H1 (cell line): ENCODE measurements around the gene RPS6KA5. TPM values are rescaled to one million over a fixed set of nuclear protein-coding genes. Genes with fewer than 3 reads are reported as not detected.

ENCODE experiments used
- BCL11A ChIP-seq, 2 experiments: IDR thresholded peaks; one replicate each; pipeline ENCODE4 v1.6.1; 2011; ENCODE audit warnings: low read depth in 2 of 2, low read length in 2 of 2, mild to moderate bottlenecking in 2 of 2
- CREB1 ChIP-seq: IDR thresholded peaks from 2 replicates; pipeline ENCODE4 v1.6.1; 2012; ENCODE audit warnings: inconsistent platforms
- CTCF ChIP-seq, 3 experiments: IDR thresholded peaks; 1 replicate in 2 of 3; 2 replicates in 1 of 3; pipeline versions ENCODE4 v1.5.1 to v1.6.1; 2011; ENCODE audit warnings: low read length in 3 of 3, mild to moderate bottlenecking in 3 of 3, inconsistent platforms in 2 of 3, low read depth in 1 of 3, moderate library complexity in 1 of 3; ENCODE audit not compliant: insufficient read depth in 1 of 3; ENCODE audit errors: control extremely low read depth in 1 of 3
- EP300 ChIP-seq, 2 experiments: IDR thresholded peaks; 1 replicate in 1 of 2; 2 replicates in 1 of 2; pipeline ENCODE4 v1.6.1; 2011 to 2012; ENCODE audit warnings: low read depth in 2 of 2, low read length in 2 of 2, mild to moderate bottlenecking in 2 of 2, borderline replicate concordance in 1 of 2, inconsistent platforms in 1 of 2, moderate library complexity in 1 of 2
- JUN ChIP-seq: IDR thresholded peaks from 2 replicates; pipeline ENCODE4 v1.6.1; 2011; ENCODE audit warnings: low read depth, mild to moderate bottlenecking, improper control_type of control experiment, low read length
- RAD21 ChIP-seq, 2 experiments: IDR thresholded peaks in 1 of 2; conservative IDR thresholded peaks in 1 of 2; 2 replicates each; pipeline ENCODE4 v1.6.1; 2011; ENCODE audit warnings: low read depth in 2 of 2, low read length in 2 of 2, improper control_type of control experiment in 1 of 2, inconsistent platforms in 1 of 2, mild to moderate bottlenecking in 1 of 2, moderate library complexity in 1 of 2
- RBBP5 ChIP-seq: IDR thresholded peaks from 2 replicates; pipeline ENCODE4 v1.7.1; 2012; ENCODE audit warnings: low read depth, mild to moderate bottlenecking, inconsistent platforms, low read length, moderate library complexity, borderline replicate concordance
- RFX5 ChIP-seq: IDR thresholded peaks from 2 replicates; pipeline ENCODE4 v1.6.1; 2011; ENCODE audit warnings: low read depth, low read length, improper control_type of control experiment, borderline replicate concordance
- RXRA ChIP-seq: IDR thresholded peaks from 2 replicates; pipeline ENCODE4 v1.6.1; 2011; ENCODE audit warnings: low read depth, mild to moderate bottlenecking, low read length, moderate library complexity; ENCODE audit not compliant: insufficient read depth
- SP2 ChIP-seq: IDR thresholded peaks from 2 replicates; pipeline ENCODE4 v1.6.1; 2012; ENCODE audit warnings: mild to moderate bottlenecking, low read length, inconsistent platforms
- SP4 ChIP-seq: IDR thresholded peaks from 2 replicates; pipeline ENCODE4 v1.6.1; 2012; ENCODE audit warnings: low read length, inconsistent platforms
- TBP ChIP-seq: IDR thresholded peaks from 2 replicates; pipeline ENCODE4 v1.6.1; 2011; ENCODE audit warnings: low read depth, low read length, improper control_type of control experiment
- polyA plus RNA-seq, 7 experiments: library from polyadenylated mRNA; depleted of rRNA in 3 of 7; stranded (reverse) in 5 of 7; unstranded in 2 of 7; fragments of >200 nt in 5 of 7; fragments of 200-250 nt in 2 of 7; gene quantifications; 1 replicate in 5 of 7; 2 replicates in 1 of 7; 4 replicates in 1 of 7; pipeline versions ENCODE4 v1.2.1 to v1.2.3, GENCODE V29; 2011 to 2013; ENCODE audit warnings: missing spikeins in 2 of 7, mixed read lengths in 2 of 7
- total RNA-seq: library from RNA; stranded (reverse); fragmentation: NEBNext Ultra II Directional; extraction: Animal tissue kit (Norgen Biotek cat#: 25700); gene quantifications from 2 replicates; pipeline ENCODE4 v1.2.1, GENCODE V29; 2021

Gene RPS6KA5
- total and polyA plus RNA-seq, 2 of the 8 experiments (the other 6 are each of a cell fraction or from before 2014, with no cell fraction given) = 0.85 to 3.1 TPM

GRCh38 chr14:91060351-91061055 is at the start of gene RPS6KA5 (continued):
- no peak for TF ChIP-seq CTCF (IDR thresholded peaks at IDR 0.05; ENCODE audit: control extremely low read depth in 1 of 3, insufficient read depth in 1 of 3, low read depth in 1 of 3, low read length in 3 of 3)
- no peak for TF ChIP-seq BCL11A (IDR thresholded peaks at IDR 0.05; ENCODE audit: low read depth in 2 of 2, low read length in 2 of 2)
- no peak for TF ChIP-seq JUN
- TF ChIP-seq SP2 = peak; percentile 80
- TF ChIP-seq RAD21 (IDR thresholded peaks at IDR 0.05 in 1 of 2, conservative IDR thresholded peaks at IDR 0.05 in 1 of 2; ENCODE audit: low read depth in 2 of 2, low read length in 2 of 2) = peak in 1 of 2 experiments; percentile 5; a peak in 1 of 4 replicates
- peak; percentile 76; the same call in 1 of the 2 replicates for TF ChIP-seq SP4
- 0 out of 2 replicates have a peak, but pooled peaks have one; percentile 76 for TF ChIP-seq RBBP5
- peak in 1 of 2 experiments; percentile 41; a peak in 1 of 3 replicates for TF ChIP-seq EP300 (IDR thresholded peaks at IDR 0.05; ENCODE audit: borderline replicate concordance in 1 of 2, low read depth in 2 of 2, low read length in 2 of 2)
- TF ChIP-seq RXRA = no peak
- TF ChIP-seq RFX5 = peak; percentile 50; the same call in 1 of the 2 replicates
- TF ChIP-seq CREB1 = peak; percentile 89
- peak; percentile 72; the same call in 1 of the 2 replicates for TF ChIP-seq TBP
